GM08714 (cell line): ENCODE results near the gene ASPSCR1.

Source experiments
- H3K4me3 ChIP-seq: fragments of 200-500 bp; sonication (Bioruptor generic); 2 replicates; pipeline ENCODE4 v1.5.1; 2014; ENCODE audit warnings: mild to moderate bottlenecking, low read length, inconsistent platforms
- ZNF274 ChIP-seq: IDR thresholded peaks from 2 replicates; pipeline ENCODE4 v1.6.1; 2012; ENCODE audit warnings: mild to moderate bottlenecking, low read depth, low read length

ASPSCR1 gene

GRCh38 chr17:82001571-82002056 is 24.2 kb downstream of the ASPSCR1 start:
- no peak overlapping the region for H3K4me3 ChIP-seq
- TF ChIP-seq ZNF274: no peak

GRCh38 chr17:82003411-82004381 is 26.3 kb downstream of the ASPSCR1 start:
- no peak overlapping the region for H3K4me3 ChIP-seq
- TF ChIP-seq ZNF274: no peak

GRCh38 chr17:82004517-82005455 is 27.4 kb downstream of the ASPSCR1 start:
- TF ChIP-seq ZNF274: no peak
- H3K4me3 ChIP-seq: no peak overlapping the region

GRCh38 chr17:82005701-82006348 is 28.4 kb downstream of the ASPSCR1 start:
- TF ChIP-seq ZNF274: no peak
- H3K4me3 ChIP-seq: no peak overlapping the region

- no peak for TF ChIP-seq ZNF274
- no peak overlapping the region for H3K4me3 ChIP-seq
Measured at GRCh38 chr17:82006468-82007227, 29.2 kb downstream of the ASPSCR1 start.

DNA sequence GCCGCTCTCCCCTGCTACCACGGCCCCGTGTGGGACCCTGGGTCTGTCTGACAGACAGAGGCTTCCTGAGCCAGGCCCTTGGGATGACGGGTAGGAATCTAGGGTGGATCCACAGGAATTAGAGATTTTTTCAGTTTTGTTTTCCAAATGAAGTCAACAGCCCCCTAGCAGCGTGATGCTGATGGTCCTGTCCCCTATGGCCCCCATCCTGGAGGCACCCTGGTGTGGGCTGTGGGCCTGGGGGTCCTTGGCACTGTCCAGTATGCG is 29.7 kb downstream of the ASPSCR1 start:
- no peak for TF ChIP-seq ZNF274
- no peak overlapping the region for H3K4me3 ChIP-seq

DNA sequence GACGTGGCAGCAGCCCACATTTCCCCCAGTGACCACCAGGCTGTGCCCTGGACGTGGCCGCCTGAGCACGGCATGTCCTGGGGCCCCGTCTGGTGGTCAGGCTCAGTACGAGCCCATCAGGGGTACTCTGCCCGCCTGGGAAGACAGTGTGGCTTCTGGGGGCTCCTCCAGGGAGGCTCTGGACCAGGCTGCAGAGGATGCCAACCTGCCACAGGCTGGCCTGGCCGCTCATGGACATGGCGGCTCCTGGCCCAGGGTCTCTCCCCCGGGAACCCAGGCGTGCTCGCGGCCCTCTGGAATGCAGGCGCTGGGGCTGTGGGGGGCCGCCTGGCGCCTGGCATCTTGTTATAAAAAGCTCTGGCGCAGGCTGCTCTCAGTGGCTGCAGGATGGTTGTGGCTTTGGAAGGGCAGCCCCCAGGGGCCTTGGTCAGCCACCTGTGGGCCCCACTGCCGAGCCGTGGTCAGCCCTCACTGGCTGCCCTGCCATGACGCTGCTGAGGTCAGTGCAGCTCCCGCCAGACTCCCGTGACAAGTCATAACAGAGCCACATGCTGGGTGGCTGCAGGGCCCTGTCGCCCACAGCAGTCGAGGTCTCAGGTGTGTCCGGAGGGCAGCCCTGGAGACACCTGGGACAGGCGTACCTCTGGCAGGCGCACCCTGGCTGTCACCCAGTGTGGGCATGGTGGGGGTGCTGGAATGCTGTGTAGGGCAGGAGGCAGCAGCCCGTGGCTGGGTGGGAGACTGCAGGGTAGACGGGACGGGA is 30.2 kb downstream of the ASPSCR1 start:
- no peak for TF ChIP-seq ZNF274
- H3K4me3 ChIP-seq: no peak overlapping the region

DNA sequence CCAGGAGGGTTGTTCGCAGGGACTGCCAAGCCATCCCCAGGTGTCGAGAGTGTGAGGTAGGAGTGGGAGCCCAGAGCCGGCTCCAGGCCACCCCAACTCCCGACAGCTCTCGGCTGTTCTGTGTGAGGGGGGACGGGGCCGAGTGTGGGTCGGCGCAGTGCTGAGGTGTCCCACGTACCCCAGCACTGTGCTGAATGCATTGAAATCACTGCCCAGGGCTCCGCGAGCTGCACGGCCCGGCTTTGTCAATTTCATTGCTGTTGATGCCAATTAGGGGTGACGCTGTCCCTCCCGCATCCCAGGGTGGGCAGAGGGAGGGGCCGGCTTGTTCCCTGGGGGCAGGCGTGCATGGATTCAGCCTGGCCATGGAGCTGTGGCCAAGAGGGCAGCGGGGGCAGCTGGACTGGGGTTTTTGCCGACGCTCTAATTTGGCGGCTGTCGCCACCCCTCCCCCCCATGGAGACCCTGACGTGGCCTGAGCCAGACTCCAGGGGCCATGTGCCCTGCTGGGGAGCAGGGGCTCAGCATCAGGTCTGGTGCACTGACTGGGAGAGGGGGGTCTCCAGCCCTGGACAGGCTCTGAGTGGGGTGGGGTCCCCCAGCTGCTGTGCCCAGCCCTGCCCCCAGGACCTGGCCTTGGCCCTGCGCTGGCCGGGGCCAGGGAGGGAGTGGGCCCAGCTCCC is 31.0 kb downstream of the ASPSCR1 start:
- TF ChIP-seq ZNF274: no peak
- H3K4me3 ChIP-seq: no peak overlapping the region

- no peak overlapping the region for H3K4me3 ChIP-seq
- TF ChIP-seq ZNF274: no peak
Measured at GRCh38 chr17:82008941-82009405, 31.5 kb downstream of the ASPSCR1 start.

GRCh38 chr17:82009413-82009812 is 32.0 kb downstream of the ASPSCR1 start:
- H3K4me3 ChIP-seq: no peak overlapping the region
- no peak for TF ChIP-seq ZNF274

DNA sequence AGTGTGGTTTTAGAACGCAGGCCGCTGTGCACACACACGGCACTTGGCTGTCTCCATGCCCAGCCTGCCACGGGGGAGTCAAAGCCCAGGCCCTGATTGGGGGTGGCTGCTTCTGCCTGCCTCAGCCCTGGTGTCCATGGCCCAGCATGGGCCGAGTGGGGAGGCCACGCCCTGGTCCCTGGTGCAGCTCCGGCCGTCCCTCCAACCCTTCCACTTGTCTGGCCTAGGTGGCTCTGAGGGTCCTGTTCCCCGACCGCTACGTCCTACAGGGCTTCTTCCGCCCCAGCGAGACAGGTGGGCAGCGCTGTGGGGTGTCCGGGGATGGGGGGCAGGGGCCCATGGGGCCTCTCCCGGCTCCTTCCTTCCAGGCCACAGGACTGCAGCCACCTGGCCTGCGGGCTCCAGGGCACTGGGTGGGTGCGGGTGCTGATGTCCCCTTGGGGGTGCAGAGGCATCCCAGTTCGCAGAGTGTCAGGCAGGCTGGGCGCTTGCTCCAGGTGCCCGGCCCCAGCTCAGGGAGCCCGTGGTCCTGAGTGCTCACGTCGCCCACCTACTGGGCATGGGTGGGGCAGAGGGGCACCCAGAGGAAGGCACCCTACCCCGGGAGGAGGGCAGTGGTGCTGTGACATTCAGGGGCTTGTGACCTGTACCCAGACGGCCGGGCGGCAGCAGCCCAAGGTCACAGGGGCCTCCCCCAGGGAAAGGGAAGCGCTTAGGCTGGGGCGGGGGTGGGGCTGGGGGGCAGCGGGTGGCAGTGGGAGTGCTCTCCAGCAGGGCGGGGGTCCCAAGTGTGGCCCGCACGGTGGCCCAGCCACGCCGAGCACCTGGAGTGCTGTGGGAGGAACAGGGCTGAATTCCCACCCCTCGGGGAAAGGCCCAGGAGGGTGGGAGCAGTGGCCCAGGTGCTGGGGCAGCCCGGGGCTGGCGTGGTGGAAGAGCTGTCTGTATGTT is 33.4 kb downstream of the ASPSCR1 start:
- no peak for TF ChIP-seq ZNF274
- no peak overlapping the region for H3K4me3 ChIP-seq

- no peak overlapping the region for H3K4me3 ChIP-seq
- no peak for TF ChIP-seq ZNF274
Measured at GRCh38 chr17:82011617-82012187, 34.3 kb downstream of the ASPSCR1 start.
